ENCODE results near the gene CTIF.

The CTIF gene

DNA sequence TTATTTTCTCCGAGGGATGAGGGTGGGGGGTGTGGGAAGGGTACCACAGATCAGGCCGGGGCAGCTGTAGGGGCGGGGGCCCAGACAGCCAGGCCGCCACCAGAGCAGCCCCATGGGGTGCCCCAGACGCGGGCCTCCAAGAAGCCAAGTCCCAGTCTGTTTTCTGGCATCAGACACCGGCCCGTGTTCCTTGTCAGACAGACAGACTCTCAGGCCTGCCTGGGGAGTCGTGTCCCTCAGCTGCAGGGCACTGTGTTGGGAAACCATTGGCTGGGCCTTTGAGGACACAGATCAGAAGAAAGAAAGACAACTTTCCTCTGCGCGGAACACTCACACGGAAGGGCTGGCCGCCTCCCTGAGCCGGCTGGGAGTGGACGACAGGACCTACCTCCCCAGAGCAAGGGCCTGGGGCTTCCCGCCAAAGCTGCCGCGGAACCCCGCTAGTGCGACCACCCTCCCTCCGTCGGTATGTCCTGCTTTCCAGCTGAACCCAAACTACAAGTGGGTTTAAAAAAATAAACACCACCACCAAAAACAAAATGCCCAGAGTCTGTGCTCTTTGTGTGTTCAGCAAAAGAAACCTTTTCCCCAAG lies 323.9 kb downstream of the CTIF start:
- POLR2A ChIA-PET: no interaction called here
- CTCF ChIA-PET: no interaction called here
- TF ChIP-seq, protein P1, sequence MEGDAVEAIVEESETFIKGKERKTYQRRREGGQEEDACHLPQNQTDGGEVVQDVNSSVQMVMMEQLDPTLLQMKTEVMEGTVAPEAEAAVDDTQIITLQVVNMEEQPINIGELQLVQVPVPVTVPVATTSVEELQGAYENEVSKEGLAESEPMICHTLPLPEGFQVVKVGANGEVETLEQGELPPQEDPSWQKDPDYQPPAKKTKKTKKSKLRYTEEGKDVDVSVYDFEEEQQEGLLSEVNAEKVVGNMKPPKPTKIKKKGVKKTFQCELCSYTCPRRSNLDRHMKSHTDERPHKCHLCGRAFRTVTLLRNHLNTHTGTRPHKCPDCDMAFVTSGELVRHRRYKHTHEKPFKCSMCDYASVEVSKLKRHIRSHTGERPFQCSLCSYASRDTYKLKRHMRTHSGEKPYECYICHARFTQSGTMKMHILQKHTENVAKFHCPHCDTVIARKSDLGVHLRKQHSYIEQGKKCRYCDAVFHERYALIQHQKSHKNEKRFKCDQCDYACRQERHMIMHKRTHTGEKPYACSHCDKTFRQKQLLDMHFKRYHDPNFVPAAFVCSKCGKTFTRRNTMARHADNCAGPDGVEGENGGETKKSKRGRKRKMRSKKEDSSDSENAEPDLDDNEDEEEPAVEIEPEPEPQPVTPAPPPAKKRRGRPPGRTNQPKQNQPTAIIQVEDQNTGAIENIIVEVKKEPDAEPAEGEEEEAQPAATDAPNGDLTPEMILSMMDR (IDR thresholded peaks at IDR 0.05; ENCODE audit: insufficient read depth, low read length, missing control alignments): no peak
- H3K4me3 ChIP-seq (ENCODE audit: low read depth, low read length): no peak overlapping the region
- no peak for DNase-seq (ENCODE audit: low read depth, low spot score)

DNA sequence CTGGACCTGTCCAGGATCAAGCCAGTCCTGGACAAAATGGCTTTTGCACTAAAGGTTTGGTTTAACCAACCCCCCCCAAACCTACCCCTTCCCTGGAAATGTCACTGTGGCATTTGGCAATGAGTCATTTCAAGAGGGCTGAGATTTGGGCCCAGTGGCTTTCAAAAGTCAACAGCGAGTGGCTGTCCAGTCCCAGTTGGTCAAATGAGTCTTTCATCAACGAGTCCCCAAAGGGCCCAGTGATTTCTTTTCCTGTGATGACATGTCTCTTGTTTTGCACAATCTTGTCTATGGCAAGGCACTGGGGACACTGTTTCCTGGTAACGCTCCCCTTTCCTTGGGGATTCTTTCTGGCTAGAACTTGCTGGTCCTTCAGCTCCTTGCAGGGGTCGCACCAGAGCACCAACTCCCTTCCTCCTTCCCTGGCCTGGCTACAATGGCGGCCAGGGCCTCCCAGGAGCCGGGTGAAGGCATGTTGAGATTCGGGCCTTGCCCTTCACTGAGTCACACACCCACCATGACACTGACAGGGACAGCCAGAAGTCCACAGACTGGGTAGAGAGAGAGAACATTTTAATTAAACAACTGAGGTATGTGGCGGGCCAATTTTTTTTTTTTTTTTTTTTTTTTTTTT lies 324.7 kb downstream of the CTIF start:
- H3K4me3 ChIP-seq (ENCODE audit: low read depth, low read length): no peak overlapping the region
- TF ChIP-seq, protein P1 (IDR thresholded peaks at IDR 0.05; ENCODE audit: insufficient read depth, low read length, missing control alignments): no peak
- DNase-seq (ENCODE audit: low read depth, low spot score): no peak
- CTCF ChIA-PET: no interaction called here
- POLR2A ChIA-PET: interaction anchor here (0.7 kb wide), 1 partner anchor 307 kb away, joined by 6 read pairs; no protein-coding TSS in a partner anchor

DNA sequence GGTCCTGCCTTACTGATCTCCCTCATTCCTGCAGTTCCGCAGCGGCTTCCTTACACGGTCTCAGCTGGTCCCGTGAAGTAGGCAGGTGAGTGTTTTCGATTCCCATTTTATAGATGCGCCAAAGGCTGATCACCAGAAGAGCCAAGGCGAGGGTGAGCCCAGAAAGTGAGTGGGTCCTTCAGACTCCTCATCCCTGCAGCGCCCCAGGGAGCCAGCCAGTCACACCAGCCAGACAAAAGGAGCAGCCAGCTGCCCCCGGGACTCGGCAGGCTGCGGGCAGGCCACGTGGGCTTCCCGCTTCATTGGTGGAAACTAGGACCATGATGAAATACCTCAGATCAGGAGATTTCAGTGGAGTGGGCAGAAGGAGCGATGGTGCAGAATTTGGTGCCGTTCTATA lies 326.0 kb downstream of the CTIF start:
- no peak for DNase-seq (ENCODE audit: low read depth, low spot score)
- H3K4me3 ChIP-seq (ENCODE audit: low read depth, low read length): no peak overlapping the region
- CTCF ChIA-PET: no interaction called here
- TF ChIP-seq, protein P1 (IDR thresholded peaks at IDR 0.05; ENCODE audit: insufficient read depth, low read length, missing control alignments): no peak
- POLR2A ChIA-PET: no interaction called here

DNA sequence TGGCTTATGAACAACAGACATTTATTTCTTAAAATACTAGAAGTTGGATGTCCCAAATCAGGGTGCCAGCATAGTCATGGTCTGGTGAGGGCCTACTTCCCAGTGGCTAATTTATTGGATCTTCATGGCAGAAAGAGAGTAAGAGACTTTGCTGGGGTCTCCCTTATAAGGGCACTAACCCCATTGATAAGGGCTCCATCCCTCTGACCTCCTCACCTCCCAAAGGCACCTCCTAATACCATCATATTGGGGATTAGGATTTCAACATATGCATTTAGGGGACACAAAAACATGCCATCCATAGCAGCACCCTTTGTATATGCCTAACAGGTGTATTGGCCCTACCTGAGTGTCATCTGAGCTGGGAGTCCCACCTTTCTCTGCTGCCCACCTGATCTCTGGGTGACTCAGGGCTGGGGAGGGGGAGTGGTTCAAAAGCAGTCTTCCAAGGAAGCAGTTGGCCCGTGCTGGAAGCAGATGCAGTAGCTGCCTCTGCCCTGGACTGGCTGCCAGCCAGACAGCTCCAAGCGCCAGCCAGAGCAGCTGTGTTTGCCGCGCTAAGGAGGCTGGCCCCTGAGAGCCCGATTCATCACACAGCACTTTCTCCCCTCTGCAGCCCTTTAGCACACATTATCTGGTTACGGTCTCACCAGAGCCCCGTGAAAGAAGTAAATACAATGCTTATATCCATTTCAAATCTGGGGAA lies 327.4 kb downstream of the CTIF start:
- ChIA-PET CTCF (no interaction called here), POLR2A (no interaction called here)
- DNase-seq (ENCODE audit: low read depth, low spot score): peak; percentile 12
- no peak overlapping the region for H3K4me3 ChIP-seq (ENCODE audit: low read depth, low read length)
- TF ChIP-seq, protein P1 (IDR thresholded peaks at IDR 0.05; ENCODE audit: insufficient read depth, low read length, missing control alignments): no peak

DNA sequence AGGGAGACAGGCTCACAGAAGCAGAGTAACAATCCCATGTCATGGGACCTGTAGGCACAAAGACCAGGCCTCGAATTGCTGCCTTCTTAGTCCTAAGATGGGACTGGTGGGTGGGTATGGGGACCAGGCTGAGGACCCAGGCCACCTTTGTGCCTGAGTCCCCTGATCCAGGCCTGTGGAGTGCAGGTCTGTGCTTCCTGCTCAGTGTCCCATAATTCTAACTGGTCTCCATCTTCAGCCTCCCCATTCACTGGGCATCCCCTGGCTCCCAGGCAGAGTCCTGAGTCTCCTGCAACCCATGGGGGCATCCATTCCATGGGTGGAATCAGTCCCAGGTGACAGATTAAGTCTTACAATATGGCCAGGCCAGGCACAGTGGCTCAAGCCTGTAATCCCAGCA lies 328.0 kb downstream of the CTIF start:
- no peak for DNase-seq (ENCODE audit: low read depth, low spot score)
- H3K4me3 ChIP-seq (ENCODE audit: low read depth, low read length): no peak overlapping the region
- POLR2A ChIA-PET: interaction anchor here (0.8 kb wide), 1 partner anchor 312 kb away, joined by 3 read pairs; no protein-coding TSS in a partner anchor
- TF ChIP-seq, protein P1 (IDR thresholded peaks at IDR 0.05; ENCODE audit: insufficient read depth, low read length, missing control alignments): no peak
- CTCF ChIA-PET: no interaction called here

DNA sequence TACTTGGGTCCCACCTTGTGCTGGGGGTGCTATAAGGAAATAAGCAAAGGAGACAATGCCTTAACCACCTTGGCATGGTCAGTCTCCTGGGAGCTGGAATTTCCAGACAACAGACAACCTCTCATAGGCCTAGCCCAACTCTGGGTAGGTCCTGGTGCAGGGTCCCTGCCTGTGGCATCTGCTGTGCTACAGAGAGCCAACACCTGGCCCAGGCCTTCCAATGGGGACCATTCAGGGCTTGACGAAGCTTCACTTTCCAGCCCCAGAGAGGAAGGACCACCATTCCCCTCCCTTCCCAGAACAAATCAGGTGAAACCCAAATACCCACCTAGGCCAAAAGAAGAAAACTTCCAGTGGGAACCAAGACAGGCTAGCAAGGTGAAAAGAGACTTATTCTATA lies 329.1 kb downstream of the CTIF start:
- ChIA-PET CTCF (no interaction called here), POLR2A (interaction anchor here (0.7 kb wide), 1 partner anchor 48 kb away, joined by 4 read pairs; no protein-coding TSS in a partner anchor)
- no peak for DNase-seq (ENCODE audit: low read depth, low spot score)
- H3K4me3 ChIP-seq (ENCODE audit: low read depth, low read length): no peak overlapping the region
- TF ChIP-seq, protein P1 (IDR thresholded peaks at IDR 0.05; ENCODE audit: insufficient read depth, low read length, missing control alignments): no peak
